HCT116 (cell line): ENCODE measurements around the gene CHST5. TPM values are rescaled to one million over a fixed set of nuclear protein-coding genes. Genes with fewer than 3 reads are reported as not detected.
"Not testable (repeated sequence)": the region's sequence is repeated elsewhere in the genome, so short reads cannot be mapped to it uniquely, and the experiment has no call there.

ENCODE experiments used
- ATAC-seq: fragments of 200-7000 bp; cut with Tn5 transposase; 2 replicates; pipeline ENCODE4 v1.9.1; 2020; ENCODE audit warnings: mild to moderate bottlenecking, moderate library complexity
- BruUV-seq: library from RNA; stranded (reverse); fragments of 400-500 nt; replicated peaks from 2 replicates; lab custom pipeline; 2021; lab: Mats Ljungman, UMichigan
- CTCF ChIA-PET: fragments of 300-600 bp; sonication (Branson Sonifier 250); formaldehyde crosslinking; loops from one replicate; lab custom pipeline; 2021; ENCODE audit warnings: antibody characterized with exemption; lab: Charles Lee
- POLR2A ChIA-PET: fragments of 300-600, 350-600 bp; sonication (Branson Sonifier 250); formaldehyde crosslinking; loops from one replicate; lab custom pipeline; 2021; ENCODE audit warnings: antibody characterized with exemption; lab: Charles Lee
- RAD21 ChIA-PET, 2 experiments: fragments of 300-600 bp; sonication (Branson Sonifier 250); formaldehyde crosslinking; loops; one replicate each; lab custom pipeline; 2023; ENCODE audit warnings: low total read pairs in 2 of 2; ENCODE audit not compliant: uncharacterized antibody in 2 of 2, unreplicated experiment in 2 of 2, low non-redundant PET in 1 of 2; lab: Charles Lee
- DNase-seq: peaks from one replicate; pipeline ENCODE4 v3.0.0-alpha.2; 2010; ENCODE audit warnings: low read depth, low spot score
- H2AFZ ChIP-seq: fragments of 200-600 bp; shearing (Covaris generic), sonication (generic); 2 replicates; pipeline ENCODE4 v1.6.1; 2017; ENCODE audit warnings: low read depth, mixed run types, mixed read lengths, antibody characterized with exemption, low read length; ENCODE audit not compliant: poor library complexity, severe bottlenecking
- H3K27ac ChIP-seq: 2 replicates; pipeline ENCODE4 v1.5.1; 2012; ENCODE audit warnings: low read depth, low read length
- H3K27me3 ChIP-seq: fragments of 200-600 bp; sonication (generic); 2 replicates; pipeline ENCODE4 v1.6.1; 2016; ENCODE audit warnings: mixed run types, low read length, mixed read lengths; ENCODE audit not compliant: insufficient read depth
- H3K36me3 ChIP-seq, 2 experiments: fragments of 200-500 bp in 1 of 2; fragments of 200-600 bp in 1 of 2; sonication (Bioruptor generic) in 1 of 2; sonication (generic) in 1 of 2; 2 replicates each; pipeline versions ENCODE4 v1.5.1 to v1.6.1; 2014 to 2016; ENCODE audit warnings: low read length in 2 of 2, inconsistent platforms in 1 of 2, mixed read lengths in 1 of 2, mixed run types in 1 of 2; ENCODE audit not compliant: insufficient read depth in 2 of 2, control insufficient read depth in 1 of 2
- H3K4me1 ChIP-seq, 2 experiments: fragments of 200-600 bp in 1 of 2; sonication (generic) in 1 of 2; 2 replicates each; pipeline versions ENCODE4 v1.5.1 to v1.6.1; 2012 to 2017; ENCODE audit warnings: low read length in 2 of 2, inconsistent platforms in 1 of 2, mild to moderate bottlenecking in 1 of 2, mixed read lengths in 1 of 2, mixed run types in 1 of 2, moderate library complexity in 1 of 2; ENCODE audit not compliant: insufficient read depth in 2 of 2, control insufficient read depth in 1 of 2
- H3K4me2 ChIP-seq: fragments of 200-600 bp; sonication (generic); 2 replicates; pipeline ENCODE4 v1.6.1; 2017; ENCODE audit warnings: mixed run types, low read length, mixed read lengths
- H3K4me3 ChIP-seq, 2 experiments: fragments of 200-600 bp in 1 of 2; sonication (generic) in 1 of 2; replicated peaks in 1 of 2; 2 replicates each; pipeline ENCODE4 v1.5.1; 2011 to 2016; ENCODE audit warnings: low read length in 2 of 2, control low read depth in 1 of 2, low read depth in 1 of 2, mild to moderate bottlenecking in 1 of 2, mixed read lengths in 1 of 2, mixed run types in 1 of 2
- H3K79me2 ChIP-seq: fragments of 200-600 bp; sonication (generic); 2 replicates; pipeline ENCODE4 v1.6.1; 2017; ENCODE audit warnings: mild to moderate bottlenecking, mixed run types, low read length, moderate library complexity, mixed read lengths; ENCODE audit not compliant: insufficient read depth
- H3K9ac ChIP-seq: fragments of 200-600 bp; sonication (generic); 2 replicates; pipeline ENCODE4 v1.6.1; 2016; ENCODE audit warnings: low read length, mixed read lengths
- H3K9me2 ChIP-seq: fragments of 200-600 bp; sonication (generic), shearing (Covaris generic); 2 replicates; pipeline ENCODE4 v1.6.1; 2017; ENCODE audit warnings: mixed run types, mild to moderate bottlenecking, moderate library complexity; ENCODE audit not compliant: insufficient read depth
- H3K9me3 ChIP-seq, 2 experiments: fragments of 200-500 bp in 1 of 2; fragments of 200-600 bp in 1 of 2; sonication (Bioruptor generic) in 1 of 2; sonication (generic) in 1 of 2; 2 replicates each; pipeline ENCODE4 v1.6.1; 2014 to 2017; ENCODE audit warnings: low read length in 2 of 2, mixed read lengths in 2 of 2, inconsistent platforms in 1 of 2, low read depth in 1 of 2, mild to moderate bottlenecking in 1 of 2, mixed run types in 1 of 2, moderate library complexity in 1 of 2; ENCODE audit not compliant: control insufficient read depth in 1 of 2, insufficient read depth in 1 of 2
- H4K20me1 ChIP-seq: fragments of 200-600 bp; sonication (generic), shearing (Covaris generic); 2 replicates; pipeline ENCODE4 v1.6.1; 2017; ENCODE audit warnings: mixed run types, mild to moderate bottlenecking, moderate library complexity; ENCODE audit not compliant: insufficient read depth
- CEBPB ChIP-seq: IDR thresholded peaks from 2 replicates; pipeline ENCODE4 v1.6.1; 2012; ENCODE audit warnings: low read depth
- CTCF ChIP-seq, 3 experiments: fragments of 200-600 bp in 1 of 3; sonication (generic) in 1 of 3; IDR thresholded peaks in 2 of 3; conservative IDR thresholded peaks in 1 of 3; 2 replicates each; pipeline ENCODE4 v1.5.1; 2012 to 2017; ENCODE audit warnings: low read depth in 2 of 3, low read length in 2 of 3, antibody characterized with exemption in 1 of 3, borderline replicate concordance in 1 of 3, control low read depth in 1 of 3, mild to moderate bottlenecking in 1 of 3, mixed read lengths in 1 of 3, mixed run types in 1 of 3, moderate library complexity in 1 of 3; ENCODE audit not compliant: insufficient read depth in 1 of 3
- EZH2 ChIP-seq: fragments of 200-600 bp; sonication (generic); IDR thresholded peaks from 2 replicates; pipeline ENCODE4 v1.6.1; 2017; ENCODE audit warnings: antibody characterized with exemption, mixed run types
- EZH2phosphoT487 ChIP-seq: fragments of 200-600 bp; IDR thresholded peaks from 2 replicates; pipeline ENCODE4 v1.6.1; 2018; ENCODE audit warnings: antibody characterized with exemption, borderline replicate concordance
- FOSL1 ChIP-seq: IDR thresholded peaks from 2 replicates; pipeline ENCODE4 v1.6.1; 2012; ENCODE audit warnings: low read depth
- JUND ChIP-seq: IDR thresholded peaks from 2 replicates; pipeline ENCODE4 v1.6.1; 2012
- RAD21 ChIP-seq: IDR thresholded peaks from 2 replicates; pipeline ENCODE4 v1.6.1; 2012; ENCODE audit warnings: low read depth, mild to moderate bottlenecking
- SIN3A ChIP-seq: IDR thresholded peaks from 2 replicates; pipeline ENCODE4 v1.6.1; 2012; ENCODE audit warnings: low read depth
- TCF7L2 ChIP-seq: IDR thresholded peaks from 2 replicates; pipeline ENCODE4 v1.7.0; 2011; ENCODE audit warnings: borderline replicate concordance, inconsistent platforms; ENCODE audit not compliant: insufficient read depth, insufficient read length; ENCODE audit errors: extremely low read depth
- YY1 ChIP-seq: IDR thresholded peaks from 2 replicates; pipeline ENCODE4 v1.6.1; 2011; ENCODE audit warnings: low read length, low read depth, moderate library complexity, mild to moderate bottlenecking; ENCODE audit not compliant: insufficient replicate concordance; ENCODE audit errors: extremely low read depth
- intact Hi-C: fragments of 100-400 bp; cut with micrococcal nuclease; formaldehyde crosslinking; loops from 2 replicates; pipeline ENCODE4 v1.10.0; 2022
- total RNA-seq: library from RNA; stranded (reverse); gene quantifications from one replicate; pipeline ENCODE4 v1.2.1, GENCODE V29; 2021; ENCODE audit not compliant: unreplicated experiment
- TF ChIP-seq, protein P1 (sequence below): IDR thresholded peaks from 2 replicates; pipeline ENCODE4 v1.6.1; 2012; ENCODE audit warnings: low read depth

Gene CHST5
- total RNA-seq, 1 experiment from 2014 or later = 0.32 TPM

DNA sequence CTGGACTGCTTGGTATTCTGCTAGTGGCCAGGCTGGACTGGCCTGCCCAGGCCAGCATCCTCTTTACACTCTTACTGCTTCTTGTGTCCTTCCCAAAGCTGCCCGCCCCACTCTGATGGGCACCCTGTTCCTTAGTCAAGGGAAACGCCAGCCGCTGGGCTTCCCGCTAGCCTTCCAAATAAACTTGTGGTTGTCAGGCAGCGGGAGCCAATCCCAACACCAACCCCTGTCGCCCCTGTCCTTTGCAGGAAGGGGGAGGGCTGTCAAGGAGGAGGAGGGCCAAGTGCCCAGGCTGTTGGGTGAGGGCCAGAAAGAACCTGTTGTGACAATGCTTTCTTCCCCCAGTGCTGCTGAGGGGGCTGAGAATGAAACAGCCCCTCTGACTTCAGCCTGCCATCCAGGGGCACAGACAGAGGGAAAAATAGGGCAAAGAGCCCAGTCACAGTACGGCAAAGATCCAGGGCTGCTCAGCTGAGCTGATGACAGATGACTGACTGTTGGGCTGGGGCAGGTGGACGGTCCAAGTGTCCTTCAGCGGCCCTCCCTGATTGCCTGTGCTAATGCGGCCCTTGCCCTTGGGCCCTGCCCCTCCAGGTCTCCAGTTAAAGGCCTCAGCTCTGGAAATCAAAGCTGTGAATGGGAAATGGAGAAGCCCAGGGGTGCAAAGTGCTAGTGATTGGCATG, 3.1 kb upstream of the CHST5 start:
- DNase-seq = not testable (repeated sequence)
- CTCF ChIA-PET = interaction anchor here (3.3 kb wide), 1 partner anchor 22 kb away, joined by 11 read pairs; no protein-coding TSS in a partner anchor

GRCh38 chr16:75537776-75538175, 1.9 kb upstream of the CHST5 start:
- H3K4me2 ChIP-seq = no peak overlapping the region
- H3K27me3 ChIP-seq = no peaks in the 10 kb centered on the region
- ChIA-PET CTCF (interaction anchor here (3.3 kb wide), 1 partner anchor 21 kb away, joined by 11 read pairs; no protein-coding TSS in a partner anchor), POLR2A (no interaction called here), RAD21 (no interaction called here)
- H2AFZ ChIP-seq = no peak overlapping the region
- ATAC-seq = no peak
- TF ChIP-seq TCF7L2 (no peak), FOSL1 (no peak), RAD21 (no peak), EZH2phosphoT487 (no peak), EZH2 (no peak), SIN3A (no peak), JUND (no peak), YY1 (no peak), CTCF (IDR thresholded peaks at IDR 0.05 in 2 of 3, conservative IDR thresholded peaks at IDR 0.05 in 1 of 3; ENCODE audit: borderline replicate concordance in 1 of 3, insufficient read depth in 1 of 3, low read depth in 2 of 3, low read length in 2 of 3) (no peak), CEBPB (no peak)
- TF ChIP-seq, protein P1, sequence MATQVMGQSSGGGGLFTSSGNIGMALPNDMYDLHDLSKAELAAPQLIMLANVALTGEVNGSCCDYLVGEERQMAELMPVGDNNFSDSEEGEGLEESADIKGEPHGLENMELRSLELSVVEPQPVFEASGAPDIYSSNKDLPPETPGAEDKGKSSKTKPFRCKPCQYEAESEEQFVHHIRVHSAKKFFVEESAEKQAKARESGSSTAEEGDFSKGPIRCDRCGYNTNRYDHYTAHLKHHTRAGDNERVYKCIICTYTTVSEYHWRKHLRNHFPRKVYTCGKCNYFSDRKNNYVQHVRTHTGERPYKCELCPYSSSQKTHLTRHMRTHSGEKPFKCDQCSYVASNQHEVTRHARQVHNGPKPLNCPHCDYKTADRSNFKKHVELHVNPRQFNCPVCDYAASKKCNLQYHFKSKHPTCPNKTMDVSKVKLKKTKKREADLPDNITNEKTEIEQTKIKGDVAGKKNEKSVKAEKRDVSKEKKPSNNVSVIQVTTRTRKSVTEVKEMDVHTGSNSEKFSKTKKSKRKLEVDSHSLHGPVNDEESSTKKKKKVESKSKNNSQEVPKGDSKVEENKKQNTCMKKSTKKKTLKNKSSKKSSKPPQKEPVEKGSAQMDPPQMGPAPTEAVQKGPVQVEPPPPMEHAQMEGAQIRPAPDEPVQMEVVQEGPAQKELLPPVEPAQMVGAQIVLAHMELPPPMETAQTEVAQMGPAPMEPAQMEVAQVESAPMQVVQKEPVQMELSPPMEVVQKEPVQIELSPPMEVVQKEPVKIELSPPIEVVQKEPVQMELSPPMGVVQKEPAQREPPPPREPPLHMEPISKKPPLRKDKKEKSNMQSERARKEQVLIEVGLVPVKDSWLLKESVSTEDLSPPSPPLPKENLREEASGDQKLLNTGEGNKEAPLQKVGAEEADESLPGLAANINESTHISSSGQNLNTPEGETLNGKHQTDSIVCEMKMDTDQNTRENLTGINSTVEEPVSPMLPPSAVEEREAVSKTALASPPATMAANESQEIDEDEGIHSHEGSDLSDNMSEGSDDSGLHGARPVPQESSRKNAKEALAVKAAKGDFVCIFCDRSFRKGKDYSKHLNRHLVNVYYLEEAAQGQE = no peak
- BruUV-seq = no TSS peak
- H3K4me3 ChIP-seq = no peak overlapping the region
- no peaks in the 10 kb centered on the region for H3K9me2 ChIP-seq
- no peaks in the 10 kb centered on the region for H4K20me1 ChIP-seq
- no peaks in the 10 kb centered on the region for H3K4me1 ChIP-seq
- intact Hi-C loops = no loop called here
- H3K36me3 ChIP-seq = no peaks in the 10 kb centered on the region; a peak in 1 of 4 replicates
- no peaks in the 10 kb centered on the region for H3K79me2 ChIP-seq
- no peak overlapping the region for H3K9ac ChIP-seq
- H3K9me3 ChIP-seq = no peaks in the 10 kb centered on the region
- no peak for DNase-seq
- no peak overlapping the region for H3K27ac ChIP-seq

More for the DNA sequence above, 3.1 kb upstream of the CHST5 start:
- H3K79me2 ChIP-seq, H3K9me2 ChIP-seq, H2AFZ ChIP-seq, H4K20me1 ChIP-seq, H3K9me3 ChIP-seq, H3K27ac ChIP-seq, H3K36me3 ChIP-seq, ATAC-seq, H3K4me3 ChIP-seq, RAD21 ChIA-PET, H3K9ac ChIP-seq, H3K27me3 ChIP-seq, POLR2A ChIA-PET, intact Hi-C loops, H3K4me1 ChIP-seq, H3K4me2 ChIP-seq, BruUV-seq: not testable (repeated sequence)
